Measurements from ENCODE around the gene TCTA. TPM values are rescaled to one million over a fixed set of nuclear protein-coding genes. Genes with fewer than 3 reads are reported as not detected.

The TCTA gene
- total and polyA plus RNA-seq, 2 donors (not counting 3 experiments of a cell fraction or from before 2014, with no cell fraction given), result 21.9 to 32.3 TPM

DNA sequence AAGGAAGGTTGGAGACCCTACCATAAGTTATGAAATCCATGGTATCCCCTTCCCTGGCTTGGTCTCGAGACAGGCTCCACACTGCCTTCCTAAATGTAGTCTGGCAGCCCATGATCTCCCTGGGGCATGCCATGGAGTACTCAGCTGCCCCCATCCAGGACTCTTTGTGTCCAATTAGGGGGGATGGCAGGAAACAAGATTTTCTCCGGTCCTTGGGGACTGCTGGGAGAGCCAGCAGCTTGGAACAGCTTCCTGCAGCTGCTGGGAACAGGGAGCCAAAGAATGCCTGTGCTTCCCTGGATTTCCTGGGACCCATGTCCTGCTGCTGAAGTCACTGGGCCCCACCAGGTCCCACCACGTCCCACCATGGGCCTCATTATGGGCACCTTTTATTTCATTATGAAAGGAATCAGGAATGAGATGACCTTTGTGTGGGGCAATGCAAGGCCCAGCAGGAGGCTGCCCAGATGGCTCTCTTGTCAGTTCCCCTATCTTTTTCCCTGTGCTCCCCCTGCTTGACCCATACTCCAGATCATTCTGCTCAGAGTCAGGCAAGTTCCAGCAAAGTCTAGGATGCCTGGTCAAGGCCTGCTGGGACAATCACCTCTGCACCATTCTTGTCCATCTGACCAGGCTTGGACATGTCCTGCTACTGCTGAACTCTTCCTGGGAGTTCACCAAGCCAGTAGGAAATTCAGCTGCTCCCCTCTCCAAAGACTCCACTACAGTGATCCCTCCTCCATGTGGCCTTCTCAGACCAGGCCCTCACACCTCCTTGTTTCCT, 42.9 kb downstream of the TCTA start:
- no peak overlapping the region for H2AFZ ChIP-seq (ENCODE audit: low read depth, low read length)
- no peak overlapping the region for H3K4me3 ChIP-seq (replicated peaks in 1 of 3; ENCODE audit: insufficient read depth in 1 of 3, low read depth in 1 of 3, low read length in 3 of 3)
- no peak for FAIRE-seq
- DNase-seq (ENCODE audit: low read depth, low spot score), result no peak
- dilution Hi-C loops (cut with MboI; ENCODE audit: extremely low pct_ligation_motif_present, low sequenced_read_pairs), result no loop called here
- H3K79me2 ChIP-seq (ENCODE audit: control insufficient read depth, insufficient read depth, low read length), result no peaks in the 10 kb centered on the region
- no peaks in the 10 kb centered on the region for H3K4me1 ChIP-seq (ENCODE audit: control insufficient read depth, extremely low read depth, insufficient read depth, low read length)
- H3K27me3 ChIP-seq (ENCODE audit: control insufficient read depth in 2 of 2, insufficient read depth in 2 of 2, low read length in 2 of 2), result no peaks in the 10 kb centered on the region
- no peak overlapping the region for H3K4me2 ChIP-seq (ENCODE audit: insufficient read depth, low read length)
- no peak overlapping the region for H3K9ac ChIP-seq (replicated peaks; ENCODE audit: extremely low read depth, insufficient read depth, low read length)
- CTCF ChIA-PET, result interaction anchor here (1.1 to 1.5 kb wide), 2 partner anchors 115 to 217 kb away, joined by 3 to 5 read pairs; partner anchors contain the start of gene USP4
- POLR2A ChIA-PET, result no interaction called here
- no peaks in the 10 kb centered on the region for H3K36me3 ChIP-seq (ENCODE audit: control insufficient read depth in 2 of 2, extremely low read depth in 1 of 2, insufficient read depth in 2 of 2, low read length in 2 of 2)
- intact Hi-C loops (cut with micrococcal nuclease), result no loop called here
- H3K27ac ChIP-seq (ENCODE audit: insufficient read depth, low read depth, low read length), result no peak overlapping the region
- H3K9me3 ChIP-seq (replicated peaks; ENCODE audit: control insufficient read depth, insufficient read depth, low read length), result no peaks in the 10 kb centered on the region
- no TSS peak for BruUV-seq (replicated peaks)
- TF ChIP-seq EZH2 (IDR thresholded peaks at IDR 0.05; ENCODE audit: borderline replicate concordance, low read depth, low read length, severe bottlenecking) (no peak), FOS (IDR thresholded peaks at IDR 0.05; ENCODE audit: borderline replicate concordance, insufficient read depth, low read length) (no peak), GATA2 (IDR thresholded peaks at IDR 0.05; ENCODE audit: insufficient read depth, insufficient read length, low read depth, low read length) (no peak), MYC (IDR thresholded peaks at IDR 0.05; ENCODE audit: low read depth, low read length) (no peak), JUN (IDR thresholded peaks at IDR 0.05; ENCODE audit: borderline replicate concordance, insufficient read depth, insufficient read length, low read depth) (no peak), POLR2A (IDR thresholded peaks at IDR 0.05; ENCODE audit: low read depth, low read length) (no peak), POLR2AphosphoS5 (IDR thresholded peaks at IDR 0.05; ENCODE audit: insufficient read depth, low read depth, low read length) (no peak)
- TF ChIP-seq, protein P1, sequence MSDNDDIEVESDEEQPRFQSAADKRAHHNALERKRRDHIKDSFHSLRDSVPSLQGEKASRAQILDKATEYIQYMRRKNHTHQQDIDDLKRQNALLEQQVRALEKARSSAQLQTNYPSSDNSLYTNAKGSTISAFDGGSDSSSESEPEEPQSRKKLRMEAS (IDR thresholded peaks at IDR 0.05; ENCODE audit: insufficient read depth, insufficient read length), result no peak
- TF ChIP-seq, protein P2, sequence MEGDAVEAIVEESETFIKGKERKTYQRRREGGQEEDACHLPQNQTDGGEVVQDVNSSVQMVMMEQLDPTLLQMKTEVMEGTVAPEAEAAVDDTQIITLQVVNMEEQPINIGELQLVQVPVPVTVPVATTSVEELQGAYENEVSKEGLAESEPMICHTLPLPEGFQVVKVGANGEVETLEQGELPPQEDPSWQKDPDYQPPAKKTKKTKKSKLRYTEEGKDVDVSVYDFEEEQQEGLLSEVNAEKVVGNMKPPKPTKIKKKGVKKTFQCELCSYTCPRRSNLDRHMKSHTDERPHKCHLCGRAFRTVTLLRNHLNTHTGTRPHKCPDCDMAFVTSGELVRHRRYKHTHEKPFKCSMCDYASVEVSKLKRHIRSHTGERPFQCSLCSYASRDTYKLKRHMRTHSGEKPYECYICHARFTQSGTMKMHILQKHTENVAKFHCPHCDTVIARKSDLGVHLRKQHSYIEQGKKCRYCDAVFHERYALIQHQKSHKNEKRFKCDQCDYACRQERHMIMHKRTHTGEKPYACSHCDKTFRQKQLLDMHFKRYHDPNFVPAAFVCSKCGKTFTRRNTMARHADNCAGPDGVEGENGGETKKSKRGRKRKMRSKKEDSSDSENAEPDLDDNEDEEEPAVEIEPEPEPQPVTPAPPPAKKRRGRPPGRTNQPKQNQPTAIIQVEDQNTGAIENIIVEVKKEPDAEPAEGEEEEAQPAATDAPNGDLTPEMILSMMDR (IDR thresholded peaks at IDR 0.05; ENCODE audit: extremely low read depth in 1 of 2, insufficient read depth in 1 of 2, low read depth in 1 of 2, low read length in 2 of 2), result no peak
- no peaks in the 10 kb centered on the region for H3K9me1 ChIP-seq (replicated peaks; ENCODE audit: control insufficient read depth, extremely low read depth, insufficient read depth, low read length)
- no peaks in the 10 kb centered on the region for H4K20me1 ChIP-seq (replicated peaks; ENCODE audit: control insufficient read depth, extremely low read depth, insufficient read depth, low read length)

All from endothelial cell of umbilical vein (primary cell).